Neutrophil (primary cell): ENCODE results near the gene TM7SF3.
"Not testable (repeated sequence)": the region's sequence is repeated elsewhere in the genome, so short reads cannot be mapped to it uniquely, and the experiment has no call there.

Experiments used
- H3K27ac ChIP-seq: fragments of 200-600 bp; sonication (generic); 2 replicates; pipeline ENCODE4 v1.5.1; 2016; ENCODE audit warnings: mild to moderate bottlenecking, moderate library complexity
- H3K27me3 ChIP-seq: fragments of 200-600 bp; sonication (generic); 2 replicates; pipeline ENCODE4 v1.6.0; 2016; ENCODE audit warnings: mild to moderate bottlenecking
- H3K36me3 ChIP-seq: fragments of 200-600 bp; sonication (generic); 2 replicates; pipeline ENCODE4 v1.5.1; 2017
- H3K4me1 ChIP-seq, 2 experiments: fragments of 200-600 bp in 1 of 2; sonication (generic) in 1 of 2; 1 replicate in 1 of 2; 2 replicates in 1 of 2; pipeline versions ENCODE4 v1.5.1 to v1.6.1; 2013 to 2016; ENCODE audit warnings: low read depth in 1 of 2, low read length in 1 of 2, mild to moderate bottlenecking in 1 of 2, moderate library complexity in 1 of 2; ENCODE audit not compliant: control insufficient read depth in 1 of 2, insufficient read depth in 1 of 2
- H3K4me3 ChIP-seq, 2 experiments: fragments of 200-600 bp in 1 of 2; sonication (generic) in 1 of 2; 1 replicate in 1 of 2; 2 replicates in 1 of 2; pipeline ENCODE4 v1.5.1; 2013 to 2016; ENCODE audit warnings: low read depth in 1 of 2, low read length in 1 of 2, mild to moderate bottlenecking in 1 of 2, moderate library complexity in 1 of 2
- H3K9me3 ChIP-seq: fragments of 200-600 bp; sonication (generic); 2 replicates; pipeline ENCODE4 v1.5.1; 2016
- TF ChIP-seq, protein P1 (sequence below): fragments of 200-600 bp; sonication (generic); IDR thresholded peaks from 2 replicates; pipeline ENCODE4 v1.5.1; 2016; ENCODE audit warnings: antibody characterized with exemption

The TM7SF3 gene

DNA sequence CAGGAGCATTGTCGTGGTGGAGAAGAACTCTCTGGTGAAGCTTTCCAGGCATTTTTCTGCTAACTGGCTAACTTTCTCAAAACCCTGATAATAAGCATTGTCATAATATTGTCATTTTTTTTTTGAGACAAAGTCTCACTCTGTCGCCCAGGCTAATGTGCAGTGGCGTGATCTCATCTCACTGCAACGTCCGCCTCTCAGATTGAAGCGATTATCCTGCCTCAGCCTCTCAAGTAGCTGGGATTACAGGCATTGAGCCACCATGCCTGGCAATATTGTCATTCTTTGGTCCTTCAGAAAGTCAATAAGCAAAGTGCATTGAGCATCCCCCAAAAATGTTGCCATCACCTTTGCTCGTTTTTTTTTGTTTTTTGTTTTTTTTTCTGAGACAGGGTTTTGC is 41.8 kb upstream of the TM7SF3 start:
- Histone ChIP-seq H3K27me3 (no peaks in the 10 kb centered on the region), H3K4me3 (no peak overlapping the region), H3K36me3 (no peaks in the 10 kb centered on the region), H3K4me1 (peaks cover 0 to 4% of the 10 kb centered on the region in 2 experiments), H3K27ac (no peak overlapping the region), H3K9me3 (no peaks in the 10 kb centered on the region)
- TF ChIP-seq, protein P1, sequence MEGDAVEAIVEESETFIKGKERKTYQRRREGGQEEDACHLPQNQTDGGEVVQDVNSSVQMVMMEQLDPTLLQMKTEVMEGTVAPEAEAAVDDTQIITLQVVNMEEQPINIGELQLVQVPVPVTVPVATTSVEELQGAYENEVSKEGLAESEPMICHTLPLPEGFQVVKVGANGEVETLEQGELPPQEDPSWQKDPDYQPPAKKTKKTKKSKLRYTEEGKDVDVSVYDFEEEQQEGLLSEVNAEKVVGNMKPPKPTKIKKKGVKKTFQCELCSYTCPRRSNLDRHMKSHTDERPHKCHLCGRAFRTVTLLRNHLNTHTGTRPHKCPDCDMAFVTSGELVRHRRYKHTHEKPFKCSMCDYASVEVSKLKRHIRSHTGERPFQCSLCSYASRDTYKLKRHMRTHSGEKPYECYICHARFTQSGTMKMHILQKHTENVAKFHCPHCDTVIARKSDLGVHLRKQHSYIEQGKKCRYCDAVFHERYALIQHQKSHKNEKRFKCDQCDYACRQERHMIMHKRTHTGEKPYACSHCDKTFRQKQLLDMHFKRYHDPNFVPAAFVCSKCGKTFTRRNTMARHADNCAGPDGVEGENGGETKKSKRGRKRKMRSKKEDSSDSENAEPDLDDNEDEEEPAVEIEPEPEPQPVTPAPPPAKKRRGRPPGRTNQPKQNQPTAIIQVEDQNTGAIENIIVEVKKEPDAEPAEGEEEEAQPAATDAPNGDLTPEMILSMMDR: no peak

DNA sequence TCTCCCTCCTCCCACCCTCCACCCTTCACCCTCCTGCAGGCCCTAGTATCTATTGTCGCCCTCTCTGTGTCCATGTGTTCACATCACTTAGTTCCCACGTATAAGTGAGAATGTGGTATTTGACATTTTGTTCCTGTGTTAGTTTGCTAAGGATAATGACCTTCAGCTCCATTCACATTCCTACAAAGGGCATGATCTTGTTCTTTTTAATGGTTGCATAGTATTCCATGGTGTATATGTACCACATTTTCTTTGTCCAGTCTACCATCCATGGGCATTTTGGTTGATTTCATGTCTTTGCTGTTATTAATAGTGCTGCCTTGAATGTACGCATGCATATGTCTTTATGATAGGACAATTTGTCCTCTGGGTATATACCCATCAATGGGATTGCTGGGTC is 38.6 kb upstream of the TM7SF3 start:
- no peaks in the 10 kb centered on the region for H3K36me3 ChIP-seq
- H3K27ac ChIP-seq: no peak overlapping the region
- TF ChIP-seq, protein P1: no peak
- no peaks in the 10 kb centered on the region for H3K27me3 ChIP-seq
- no peak overlapping the region for H3K4me3 ChIP-seq
- H3K9me3 ChIP-seq: no peaks in the 10 kb centered on the region
- no peaks in the 10 kb centered on the region for H3K4me1 ChIP-seq

- H3K4me3 ChIP-seq: no peak overlapping the region
- H3K4me1 ChIP-seq: no peaks in the 10 kb centered on the region
- TF ChIP-seq, protein P1: no peak
- H3K36me3 ChIP-seq: no peaks in the 10 kb centered on the region
- no peaks in the 10 kb centered on the region for H3K27me3 ChIP-seq
- no peak overlapping the region for H3K27ac ChIP-seq
- H3K9me3 ChIP-seq: no peaks in the 10 kb centered on the region
These were observed 38.0 kb upstream of the TM7SF3 start for GRCh38 chr12:27052176-27052575.

- TF ChIP-seq, protein P1: no peak
- H3K4me3 ChIP-seq: no peak overlapping the region
- H3K27ac ChIP-seq: no peak overlapping the region
- H3K27me3 ChIP-seq: no peaks in the 10 kb centered on the region
- H3K36me3 ChIP-seq: no peaks in the 10 kb centered on the region
- no peaks in the 10 kb centered on the region for H3K9me3 ChIP-seq
- H3K4me1 ChIP-seq: peaks cover 6 to 14% of the 10 kb centered on the region in 2 experiments
These were observed 34.9 kb upstream of the TM7SF3 start for GRCh38 chr12:27048822-27049752.

- H3K27me3 ChIP-seq, H3K9me3 ChIP-seq, H3K4me3 ChIP-seq, H3K36me3 ChIP-seq: not testable (repeated sequence)
- peaks cover 15 to 35% of the 10 kb centered on the region in 2 experiments for H3K4me1 ChIP-seq
- H3K27ac ChIP-seq: peak overlapping the region; percentile 78
These were observed 27.8 kb upstream of the TM7SF3 start for GRCh38 chr12:27042018-27042417.

- H3K27me3 ChIP-seq, H3K9me3 ChIP-seq, H3K36me3 ChIP-seq, H3K4me3 ChIP-seq, H3K27ac ChIP-seq: not testable (repeated sequence)
- peaks cover 15 to 35% of the 10 kb centered on the region in 2 experiments for H3K4me1 ChIP-seq
These were observed 26.5 kb upstream of the TM7SF3 start for GRCh38 chr12:27040637-27041036.
